K562 (cell line): Measurements from ENCODE around the gene FIBP. TPM values are rescaled to one million over a fixed set of nuclear protein-coding genes. Genes with fewer than 3 reads are reported as not detected.

ENCODE experiments used
- EWSR1 ChIP-seq: fragments of 450-650 bp; IDR thresholded peaks from 2 replicates; pipeline ENCODE4 v1.6.1; 2018; ENCODE audit warnings: borderline replicate concordance, mild to moderate bottlenecking, low read depth, moderate library complexity; ENCODE audit not compliant: partially characterized antibody
- HBP1 ChIP-seq: fragments of 450-650 bp; formaldehyde crosslinking; IDR thresholded peaks from 2 replicates; pipeline ENCODE4 v1.4.0; 2022; ENCODE audit warnings: missing genetic modification characterization
- IRF9 ChIP-seq: fragments of 450-650 bp; IDR thresholded peaks from 2 replicates; pipeline ENCODE4 v1.6.1; 2016; ENCODE audit warnings: missing biosample characterization, missing genetic modification characterization
- MTF1 ChIP-seq: fragments of 250-450 bp; sonication (Bioruptor Pico); IDR thresholded peaks from 2 replicates; pipeline ENCODE4 v1.9.0; 2021; ENCODE audit warnings: moderate library complexity, mild to moderate bottlenecking, inconsistent platforms, borderline replicate concordance
- NFXL1 ChIP-seq: fragments of 450-650 bp; formaldehyde crosslinking; IDR thresholded peaks from 2 replicates; pipeline ENCODE4 v1.4.0; 2021; ENCODE audit warnings: mild to moderate bottlenecking
- POLR2G ChIP-seq: fragments of 200-400 bp; formaldehyde crosslinking; IDR thresholded peaks from 2 replicates; pipeline ENCODE4 v1.6.1; 2017; ENCODE audit warnings: low read depth, mild to moderate bottlenecking, antibody characterized with exemption, low read length, moderate library complexity
- RBM22 ChIP-seq: fragments of 200-400 bp; formaldehyde crosslinking; IDR thresholded peaks from 2 replicates; pipeline ENCODE4 v1.6.1; 2018; ENCODE audit warnings: low read length, low read depth; ENCODE audit not compliant: poor library complexity, severe bottlenecking
- SREBF2 ChIP-seq: sonication (generic); formaldehyde crosslinking; IDR thresholded peaks from 2 replicates; pipeline ENCODE4 v1.4.0; 2020; ENCODE audit warnings: mild to moderate bottlenecking, missing genetic modification reagents
- THRB ChIP-seq: fragments of 450-650 bp; formaldehyde crosslinking; conservative IDR thresholded peaks from 2 replicates; pipeline ENCODE4 v1.4.0; 2022; ENCODE audit warnings: mild to moderate bottlenecking, missing genetic modification characterization
- TOE1 ChIP-seq, 2 experiments: fragments of 450-650 bp in 1 of 2; sonication (generic) in 1 of 2; formaldehyde crosslinking in 1 of 2; IDR thresholded peaks; 2 replicates each; pipeline versions ENCODE4 v1.7.1 to v1.8.0; 2016 to 2022; ENCODE audit warnings: borderline replicate concordance in 2 of 2, mild to moderate bottlenecking in 2 of 2, antibody characterized with exemption in 1 of 2, inconsistent platforms in 1 of 2, low read depth in 1 of 2, missing genetic modification reagents in 1 of 2, moderate library complexity in 1 of 2
- ZNF586 ChIP-seq: fragments of 450-650 bp; formaldehyde crosslinking; conservative IDR thresholded peaks from 2 replicates; pipeline ENCODE4 v1.4.0; 2020; ENCODE audit warnings: mild to moderate bottlenecking, moderate library complexity
- polyA plus RNA-seq, 8 experiments: library from polyadenylated mRNA; depleted of rRNA in 4 of 8; stranded (reverse) in 5 of 8; unstranded in 3 of 8; fragments of >200 nt; fragmentation: Nextera tagmentation in 2 of 8; fragmentation: Illumina TruSeq in 1 of 8; extraction: Ambion mirVana in 2 of 8; extraction: Trizol in 1 of 8; gene quantifications; 2 replicates each; pipeline versions ENCODE4 v1.2.1 to v1.2.3, GENCODE V29; 2011 to 2014; ENCODE audit warnings: inconsistent platforms in 1 of 8, missing spikeins in 1 of 8
- total RNA-seq, 7 experiments: library from RNA; depleted of rRNA in 6 of 7; stranded (reverse); fragments of >200 nt in 6 of 7; fragmentation: Illumina TruSeq in 2 of 7; extraction: Trizol in 2 of 7; gene quantifications; 2 replicates each; pipeline versions ENCODE4 v1.2.1 to v1.2.3, GENCODE V29; 2011 to 2021; ENCODE audit warnings: low replicate concordance in 1 of 7

The FIBP gene
- total and polyA plus RNA-seq, 9 of the 15 experiments (the other 6 are each of a cell fraction or from before 2014, with no cell fraction given): 41.2 to 79.2 (median 48.6) TPM

DNA sequence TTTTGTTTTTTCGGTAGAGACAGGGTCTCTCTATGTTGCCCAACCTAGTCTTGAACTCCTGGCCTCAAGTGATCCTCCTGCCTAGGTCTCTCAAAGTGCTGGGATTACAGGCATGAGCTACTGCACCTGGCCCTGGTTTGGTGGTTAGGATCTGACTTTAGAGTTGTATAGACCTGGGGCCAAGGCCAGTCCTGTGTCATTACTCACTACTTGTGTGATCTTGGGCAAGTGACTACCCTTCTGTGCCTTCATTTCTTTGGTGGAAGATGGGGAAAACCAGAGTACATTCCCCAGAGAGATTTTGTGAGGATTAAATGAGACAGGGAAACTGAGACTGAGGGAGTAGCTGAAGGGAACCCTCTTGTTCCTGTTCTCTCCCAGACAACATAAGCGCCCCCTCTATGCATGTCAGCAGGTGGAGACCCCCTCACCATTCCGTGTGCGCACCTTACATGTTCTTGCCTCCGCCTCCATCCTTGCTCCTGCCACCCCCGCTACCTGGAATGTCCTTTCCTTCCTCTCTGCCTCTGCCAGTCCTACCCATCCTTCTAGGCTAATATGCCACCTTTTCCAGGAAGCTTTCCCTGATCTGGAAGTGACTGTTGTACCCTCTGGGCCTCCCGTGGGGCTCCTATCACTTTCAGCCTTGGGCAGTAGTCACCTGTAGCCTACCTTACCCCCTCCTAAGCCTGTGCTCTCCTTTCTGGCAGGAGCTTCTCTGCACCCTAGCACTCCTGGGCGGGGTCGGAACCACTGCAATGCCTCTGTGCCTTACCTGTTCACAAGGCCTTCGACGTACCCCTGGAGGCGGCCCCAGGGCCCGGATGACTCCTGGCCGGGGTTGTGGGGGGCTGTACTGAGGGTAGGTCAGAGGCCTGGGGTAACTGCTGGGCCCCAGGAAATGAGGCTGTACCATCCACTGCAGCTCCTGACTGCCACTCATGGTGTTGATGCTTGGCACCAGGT, 8.0 kb upstream of the FIBP start (continued):
- TF ChIP-seq IRF9 (tag) (no peak), POLR2G (peak; percentile 73), NFXL1 (CRISPR knock-in tag) (peak; percentile 5; the same call in 1 of the 2 replicates), ZNF586 (0 out of 2 replicates have a peak, but pooled peaks have one; percentile 10), SREBF2 (CRISPR knock-in tag) (no peak), HBP1 (CRISPR knock-in tag) (peak; percentile 9; the same call in 1 of the 2 replicates), THRB (CRISPR knock-in tag) (peak; percentile 87), MTF1 (no peak), RBM22 (peak; percentile 74), EWSR1 (no peak), TOE1 (IDR thresholded peaks at IDR 0.05; ENCODE audit: borderline replicate concordance) (no peak), TOE1 (CRISPR knock-in tag; IDR thresholded peaks at IDR 0.05; ENCODE audit: borderline replicate concordance, low read depth) (no peak)
